SK-N-MC (cell line): ENCODE data around the gene LAMA3.

ENCODE experiments used
- DNase-seq: peaks from one replicate; pipeline ENCODE4 v3.0.0-alpha.2; 2011; ENCODE audit warnings: low read depth, low spot score
- H3K27ac ChIP-seq: fragments of 200-600 bp; sonication (generic); 2 replicates; pipeline ENCODE4 v1.5.1; 2016; ENCODE audit warnings: mixed run types
- H3K36me3 ChIP-seq: fragments of 200-600 bp; sonication (generic); 2 replicates; pipeline ENCODE4 v1.6.1; 2017; ENCODE audit warnings: antibody characterized with exemption, low read length, mixed read lengths; ENCODE audit not compliant: insufficient read depth
- H3K4me3 ChIP-seq: fragments of 200-600 bp; sonication (generic); 2 replicates; pipeline ENCODE4 v1.5.1; 2016
- H3K9ac ChIP-seq: fragments of 200-600 bp; sonication (generic); 2 replicates; pipeline ENCODE4 v1.8.0; 2017; ENCODE audit warnings: mixed run types, mixed read lengths; ENCODE audit not compliant: insufficient read length
- H3K9me3 ChIP-seq: fragments of 200-600 bp; sonication (generic); 2 replicates; pipeline ENCODE4 v1.6.1; 2017; ENCODE audit warnings: low read depth, mild to moderate bottlenecking, antibody characterized with exemption, low read length, moderate library complexity, mixed read lengths
- EZH2 ChIP-seq: fragments of 200-600 bp; sonication (generic); IDR thresholded peaks from one replicate; pipeline ENCODE4 v1.6.1; 2017; ENCODE audit warnings: antibody characterized with exemption
- FOXP2 ChIP-seq: optimal IDR thresholded peaks from 2 replicates; pipeline ENCODE3; 2011; ENCODE audit warnings: mild to moderate bottlenecking, moderate library complexity; ENCODE audit not compliant: insufficient read depth; ENCODE audit errors: extremely low read length, control extremely low read depth
- POLR2AphosphoS5 ChIP-seq: IDR thresholded peaks from 2 replicates; pipeline ENCODE4 v1.6.1; 2012; ENCODE audit warnings: mild to moderate bottlenecking, low read depth, low read length, borderline replicate concordance

LAMA3 gene

DNA sequence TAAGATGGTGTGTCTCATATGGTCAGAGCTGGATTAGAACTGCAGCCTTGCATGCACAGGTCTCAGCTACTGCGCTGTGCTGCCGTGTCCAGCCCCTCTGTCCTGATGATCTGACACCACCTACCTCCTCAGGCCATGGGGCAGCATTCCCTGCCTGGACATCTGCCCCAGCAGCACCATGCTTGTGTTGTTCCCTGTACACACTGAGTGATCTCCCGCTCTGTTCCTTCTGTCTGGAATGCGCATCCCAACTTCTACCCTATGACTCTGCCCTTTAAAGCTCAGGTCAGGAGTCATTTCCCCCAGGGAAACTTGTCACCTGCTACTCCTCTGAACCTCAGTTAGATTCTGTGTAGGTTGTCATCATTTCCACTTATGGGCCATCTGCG lies 167.9 kb downstream of the LAMA3 start:
- H3K9me3 ChIP-seq, result no peaks in the 10 kb centered on the region
- DNase-seq, result no peak
- H3K9ac ChIP-seq, result no peak overlapping the region
- H3K27ac ChIP-seq, result no peak overlapping the region
- H3K4me3 ChIP-seq, result no peak overlapping the region
- no peaks in the 10 kb centered on the region for H3K36me3 ChIP-seq
- TF ChIP-seq FOXP2, result no peak
- no peak for TF ChIP-seq EZH2
- no peak for TF ChIP-seq POLR2AphosphoS5

GRCh38 chr18:23857756-23858155 lies 168.5 kb downstream of the LAMA3 start:
- Histone ChIP-seq H3K4me3 (no peak overlapping the region), H3K9ac (no peak overlapping the region), H3K36me3 (no peaks in the 10 kb centered on the region), H3K9me3 (no peaks in the 10 kb centered on the region), H3K27ac (no peak overlapping the region)
- no peak for DNase-seq
- TF ChIP-seq EZH2, result no peak
- no peak for TF ChIP-seq FOXP2
- TF ChIP-seq POLR2AphosphoS5, result no peak

GRCh38 chr18:23859466-23860336 lies 170.4 kb downstream of the LAMA3 start:
- no peaks in the 10 kb centered on the region for H3K36me3 ChIP-seq
- no peak overlapping the region for H3K27ac ChIP-seq
- H3K9ac ChIP-seq, result no peak overlapping the region
- no peak for TF ChIP-seq EZH2
- H3K9me3 ChIP-seq, result no peaks in the 10 kb centered on the region
- DNase-seq, result no peak
- H3K4me3 ChIP-seq, result no peak overlapping the region

DNA sequence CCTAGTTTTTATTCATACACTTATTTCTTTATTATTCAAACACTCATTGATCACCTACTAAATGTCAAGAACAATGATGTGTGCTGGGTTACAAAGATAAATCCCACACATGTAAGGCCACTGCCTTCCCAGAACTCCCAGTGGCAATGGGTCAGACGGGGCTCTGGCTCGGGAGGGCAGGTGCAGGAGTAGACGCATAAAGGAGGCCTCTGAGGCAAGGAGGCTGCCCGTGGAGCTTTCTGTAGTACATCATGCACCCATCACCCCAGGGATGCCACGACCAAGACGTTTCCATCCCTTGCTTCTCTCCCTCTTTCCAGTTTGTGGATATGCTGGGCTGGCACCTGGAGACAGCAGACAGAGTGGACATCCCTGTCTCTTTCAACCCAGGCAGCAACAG lies 172.1 kb downstream of the LAMA3 start:
- no peak for DNase-seq
- H3K9ac ChIP-seq, result no peak overlapping the region
- H3K27ac ChIP-seq, result no peak overlapping the region
- TF ChIP-seq POLR2AphosphoS5 (no peak), FOXP2 (no peak), EZH2 (no peak)
- H3K36me3 ChIP-seq, result no peaks in the 10 kb centered on the region
- H3K9me3 ChIP-seq, result no peaks in the 10 kb centered on the region
- H3K4me3 ChIP-seq, result no peak overlapping the region

DNA sequence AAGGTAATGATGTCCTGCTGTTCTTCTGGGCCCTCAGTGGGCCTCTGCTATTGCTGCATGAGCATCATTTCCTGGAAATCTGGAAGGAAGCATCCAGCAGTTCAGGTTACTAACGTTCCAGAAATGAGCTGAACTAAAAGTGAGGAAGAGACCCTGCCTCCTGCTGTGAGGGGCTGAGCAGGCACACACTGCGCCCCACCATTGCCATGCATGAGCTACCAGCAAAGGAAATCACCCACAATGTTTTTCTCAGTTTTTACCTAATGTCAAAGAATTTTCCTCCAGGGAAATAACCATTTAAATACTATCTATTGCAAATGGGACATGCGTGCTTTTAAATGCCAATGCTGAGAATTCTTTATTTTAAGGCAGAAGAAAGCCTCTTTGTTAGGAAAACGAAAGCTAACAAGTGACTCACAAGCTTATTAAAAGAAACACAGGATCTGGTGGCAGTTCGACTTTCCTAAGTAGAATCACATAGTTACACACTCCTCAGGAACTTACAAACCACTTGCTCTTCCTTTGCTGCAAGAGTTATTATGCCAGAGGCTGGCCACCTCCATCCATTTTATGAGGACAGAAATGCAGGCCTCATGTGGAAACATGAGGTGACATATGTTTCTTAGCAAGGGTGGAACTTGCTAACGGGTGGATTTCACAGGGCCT lies 172.7 kb downstream of the LAMA3 start:
- no peak for DNase-seq
- Histone ChIP-seq H3K36me3 (no peaks in the 10 kb centered on the region), H3K9ac (no peak overlapping the region), H3K9me3 (no peaks in the 10 kb centered on the region), H3K27ac (no peak overlapping the region), H3K4me3 (no peak overlapping the region)
- TF ChIP-seq EZH2 (no peak), POLR2AphosphoS5 (no peak), FOXP2 (no peak)

DNA sequence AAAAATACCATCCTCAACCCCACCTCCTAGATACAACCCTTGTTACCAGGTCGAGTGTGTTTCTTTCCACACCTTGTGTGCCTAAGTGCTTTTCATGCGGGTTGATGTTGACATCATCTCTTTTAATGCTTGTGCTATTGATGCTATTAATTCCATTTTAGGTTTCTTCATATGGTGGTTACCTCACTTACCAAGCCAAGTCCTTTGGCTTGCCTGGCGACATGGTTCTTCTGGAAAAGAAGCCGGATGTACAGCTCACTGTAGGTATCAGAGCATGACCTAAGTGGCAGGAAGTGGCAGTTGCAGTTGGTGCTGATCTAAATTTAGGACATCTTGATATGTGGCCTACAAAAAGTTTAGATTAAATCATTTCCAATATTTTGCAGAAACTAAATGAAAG lies 175.4 kb downstream of the LAMA3 start:
- H3K9me3 ChIP-seq, result no peaks in the 10 kb centered on the region
- DNase-seq, result no peak
- no peak overlapping the region for H3K4me3 ChIP-seq
- no peak overlapping the region for H3K27ac ChIP-seq
- H3K36me3 ChIP-seq, result no peaks in the 10 kb centered on the region
- no peak overlapping the region for H3K9ac ChIP-seq
- TF ChIP-seq EZH2, result no peak
- no peak for TF ChIP-seq POLR2AphosphoS5
- TF ChIP-seq FOXP2, result no peak

GRCh38 chr18:23867006-23867405 lies 177.8 kb downstream of the LAMA3 start:
- H3K36me3 ChIP-seq, result no peaks in the 10 kb centered on the region
- H3K27ac ChIP-seq, result no peak overlapping the region
- TF ChIP-seq EZH2 (no peak), FOXP2 (no peak), POLR2AphosphoS5 (no peak)
- no peaks in the 10 kb centered on the region for H3K9me3 ChIP-seq
- no peak overlapping the region for H3K4me3 ChIP-seq
- H3K9ac ChIP-seq, result no peak overlapping the region
- DNase-seq, result no peak

- H3K27ac ChIP-seq, result no peak overlapping the region
- no peaks in the 10 kb centered on the region for H3K9me3 ChIP-seq
- no peak overlapping the region for H3K4me3 ChIP-seq
- DNase-seq, result no peak
- no peak overlapping the region for H3K9ac ChIP-seq
- H3K36me3 ChIP-seq, result no peaks in the 10 kb centered on the region
- TF ChIP-seq FOXP2 (no peak), EZH2 (no peak), POLR2AphosphoS5 (no peak)
Measured at GRCh38 chr18:23868136-23868785, 179.0 kb downstream of the LAMA3 start.
